Left kidney (tissue), 2 donors: Measurements from ENCODE around the gene ZNF429. TPM values are rescaled to one million over a fixed set of nuclear protein-coding genes. Genes with fewer than 3 reads are reported as not detected.
"Not testable (repeated sequence)": the region's sequence is repeated elsewhere in the genome, so short reads cannot be mapped to it uniquely, and the experiment has no call there.

Source experiments
- DNase-seq: peaks from one replicate; pipeline ENCODE4 v3.0.0-alpha.2; 2013
- polyA plus RNA-seq: library from polyadenylated mRNA; unstranded; fragments of 120-200 nt; gene quantifications from one replicate; pipeline ENCODE4 v1.2.1, GENCODE V29; 2013; ENCODE audit not compliant: insufficient read length

Gene ZNF429
- polyA plus RNA-seq, 1 donor, result 31.6 TPM

GRCh38 chr19:21588065-21588601 is 82.7 kb downstream of the ZNF429 start:
- no peak for DNase-seq

- DNase-seq, result no peak
Measured at GRCh38 chr19:21590867-21591266, 85.5 kb downstream of the ZNF429 start.

GRCh38 chr19:21593008-21593481 is 87.6 kb downstream of the ZNF429 start:
- no peak for DNase-seq

- no peak for DNase-seq
Measured at GRCh38 chr19:21593502-21593901, 88.1 kb downstream of the ZNF429 start.

GRCh38 chr19:21593934-21594820 is 88.8 kb downstream of the ZNF429 start:
- no peak for DNase-seq

- no peak for DNase-seq
Measured at GRCh38 chr19:21595185-21595584, 89.8 kb downstream of the ZNF429 start.

GRCh38 chr19:21602082-21602658 is 96.8 kb downstream of the ZNF429 start:
- no peak for DNase-seq

GRCh38 chr19:21602659-21603430 is 97.4 kb downstream of the ZNF429 start:
- not testable (repeated sequence) for DNase-seq

GRCh38 chr19:21603431-21604231 is 98.2 kb downstream of the ZNF429 start:
- DNase-seq, result no peak

GRCh38 chr19:21604351-21604926 is 99.0 kb downstream of the ZNF429 start:
- DNase-seq, result peak; percentile 69

Other genes starting within 250 kb of the ZNF429 start
- 26.2 TPM for gene ZNF708, start 176.2 kb upstream of the ZNF429 start, polyA plus RNA-seq
- gene ZNF738, start 146.6 kb upstream of the ZNF429 start, polyA plus RNA-seq, result 54.2 TPM
- 38.6 TPM for gene ZNF493, start 108.5 kb upstream of the ZNF429 start, polyA plus RNA-seq